H1 (cell line): ENCODE data around the gene ZCCHC9. TPM values are rescaled to one million over a fixed set of nuclear protein-coding genes. Genes with fewer than 3 reads are reported as not detected.

Experiments
- HDAC2 ChIP-seq, 2 experiments: fragments of 300-600 bp in 1 of 2; sonication (generic) in 1 of 2; IDR thresholded peaks; 2 replicates each; pipeline ENCODE4 v1.6.1; 2011 to 2012; ENCODE audit warnings: low read depth in 2 of 2, low read length in 2 of 2, mild to moderate bottlenecking in 2 of 2, moderate library complexity in 2 of 2, borderline replicate concordance in 1 of 2, inconsistent platforms in 1 of 2
- TAF7 ChIP-seq: optimal IDR thresholded peaks from 2 replicates; pipeline ENCODE3; 2011; ENCODE audit warnings: low read depth, mild to moderate bottlenecking, inconsistent platforms, low read length, moderate library complexity, borderline replicate concordance
- polyA plus RNA-seq, 7 experiments: library from polyadenylated mRNA; depleted of rRNA in 3 of 7; stranded (reverse) in 5 of 7; unstranded in 2 of 7; fragments of >200 nt in 5 of 7; fragments of 200-250 nt in 2 of 7; gene quantifications; 1 replicate in 5 of 7; 2 replicates in 1 of 7; 4 replicates in 1 of 7; pipeline versions ENCODE4 v1.2.1 to v1.2.3, GENCODE V29; 2011 to 2013; ENCODE audit warnings: missing spikeins in 2 of 7, mixed read lengths in 2 of 7
- total RNA-seq: library from RNA; stranded (reverse); fragmentation: NEBNext Ultra II Directional; extraction: Animal tissue kit (Norgen Biotek cat#: 25700); gene quantifications from 2 replicates; pipeline ENCODE4 v1.2.1, GENCODE V29; 2021
- TF ChIP-seq, protein P1 (sequence below): fragments of 300-600 bp; sonication (generic); IDR thresholded peaks from 2 replicates; pipeline ENCODE4 v1.7.1; 2012; ENCODE audit warnings: low read length, moderate library complexity, mild to moderate bottlenecking, inconsistent platforms; ENCODE audit not compliant: insufficient replicate concordance
- TF ChIP-seq, protein P2 (sequence below): IDR thresholded peaks from 2 replicates; pipeline ENCODE4 v1.6.1; 2011; ENCODE audit warnings: low read depth, mild to moderate bottlenecking, low read length; ENCODE audit not compliant: insufficient read depth

The ZCCHC9 gene
- total and polyA plus RNA-seq, 2 of the 8 experiments (the other 6 are each of a cell fraction or from before 2014, with no cell fraction given), result 10.9 to 33.6 TPM

DNA sequence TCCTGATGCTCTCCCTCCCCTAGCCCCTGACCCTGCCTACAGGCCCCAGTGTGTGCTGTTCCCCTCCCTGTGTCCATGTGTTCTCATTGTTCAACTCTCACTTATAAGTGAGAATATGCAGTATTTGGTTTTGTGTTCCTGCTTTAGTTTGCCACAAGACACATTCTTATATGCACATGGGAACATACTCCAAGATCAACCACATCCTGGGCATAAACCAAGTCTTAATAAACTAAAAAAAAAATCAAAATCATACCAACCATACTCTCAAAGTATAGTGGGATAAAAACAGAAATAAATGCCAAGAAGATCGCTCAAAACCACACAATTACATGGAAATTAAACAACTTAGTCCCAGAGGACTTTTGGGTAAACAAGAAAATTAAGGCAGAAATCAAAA, 11.2 kb upstream of the ZCCHC9 start (continued):
- TF ChIP-seq, protein P1, sequence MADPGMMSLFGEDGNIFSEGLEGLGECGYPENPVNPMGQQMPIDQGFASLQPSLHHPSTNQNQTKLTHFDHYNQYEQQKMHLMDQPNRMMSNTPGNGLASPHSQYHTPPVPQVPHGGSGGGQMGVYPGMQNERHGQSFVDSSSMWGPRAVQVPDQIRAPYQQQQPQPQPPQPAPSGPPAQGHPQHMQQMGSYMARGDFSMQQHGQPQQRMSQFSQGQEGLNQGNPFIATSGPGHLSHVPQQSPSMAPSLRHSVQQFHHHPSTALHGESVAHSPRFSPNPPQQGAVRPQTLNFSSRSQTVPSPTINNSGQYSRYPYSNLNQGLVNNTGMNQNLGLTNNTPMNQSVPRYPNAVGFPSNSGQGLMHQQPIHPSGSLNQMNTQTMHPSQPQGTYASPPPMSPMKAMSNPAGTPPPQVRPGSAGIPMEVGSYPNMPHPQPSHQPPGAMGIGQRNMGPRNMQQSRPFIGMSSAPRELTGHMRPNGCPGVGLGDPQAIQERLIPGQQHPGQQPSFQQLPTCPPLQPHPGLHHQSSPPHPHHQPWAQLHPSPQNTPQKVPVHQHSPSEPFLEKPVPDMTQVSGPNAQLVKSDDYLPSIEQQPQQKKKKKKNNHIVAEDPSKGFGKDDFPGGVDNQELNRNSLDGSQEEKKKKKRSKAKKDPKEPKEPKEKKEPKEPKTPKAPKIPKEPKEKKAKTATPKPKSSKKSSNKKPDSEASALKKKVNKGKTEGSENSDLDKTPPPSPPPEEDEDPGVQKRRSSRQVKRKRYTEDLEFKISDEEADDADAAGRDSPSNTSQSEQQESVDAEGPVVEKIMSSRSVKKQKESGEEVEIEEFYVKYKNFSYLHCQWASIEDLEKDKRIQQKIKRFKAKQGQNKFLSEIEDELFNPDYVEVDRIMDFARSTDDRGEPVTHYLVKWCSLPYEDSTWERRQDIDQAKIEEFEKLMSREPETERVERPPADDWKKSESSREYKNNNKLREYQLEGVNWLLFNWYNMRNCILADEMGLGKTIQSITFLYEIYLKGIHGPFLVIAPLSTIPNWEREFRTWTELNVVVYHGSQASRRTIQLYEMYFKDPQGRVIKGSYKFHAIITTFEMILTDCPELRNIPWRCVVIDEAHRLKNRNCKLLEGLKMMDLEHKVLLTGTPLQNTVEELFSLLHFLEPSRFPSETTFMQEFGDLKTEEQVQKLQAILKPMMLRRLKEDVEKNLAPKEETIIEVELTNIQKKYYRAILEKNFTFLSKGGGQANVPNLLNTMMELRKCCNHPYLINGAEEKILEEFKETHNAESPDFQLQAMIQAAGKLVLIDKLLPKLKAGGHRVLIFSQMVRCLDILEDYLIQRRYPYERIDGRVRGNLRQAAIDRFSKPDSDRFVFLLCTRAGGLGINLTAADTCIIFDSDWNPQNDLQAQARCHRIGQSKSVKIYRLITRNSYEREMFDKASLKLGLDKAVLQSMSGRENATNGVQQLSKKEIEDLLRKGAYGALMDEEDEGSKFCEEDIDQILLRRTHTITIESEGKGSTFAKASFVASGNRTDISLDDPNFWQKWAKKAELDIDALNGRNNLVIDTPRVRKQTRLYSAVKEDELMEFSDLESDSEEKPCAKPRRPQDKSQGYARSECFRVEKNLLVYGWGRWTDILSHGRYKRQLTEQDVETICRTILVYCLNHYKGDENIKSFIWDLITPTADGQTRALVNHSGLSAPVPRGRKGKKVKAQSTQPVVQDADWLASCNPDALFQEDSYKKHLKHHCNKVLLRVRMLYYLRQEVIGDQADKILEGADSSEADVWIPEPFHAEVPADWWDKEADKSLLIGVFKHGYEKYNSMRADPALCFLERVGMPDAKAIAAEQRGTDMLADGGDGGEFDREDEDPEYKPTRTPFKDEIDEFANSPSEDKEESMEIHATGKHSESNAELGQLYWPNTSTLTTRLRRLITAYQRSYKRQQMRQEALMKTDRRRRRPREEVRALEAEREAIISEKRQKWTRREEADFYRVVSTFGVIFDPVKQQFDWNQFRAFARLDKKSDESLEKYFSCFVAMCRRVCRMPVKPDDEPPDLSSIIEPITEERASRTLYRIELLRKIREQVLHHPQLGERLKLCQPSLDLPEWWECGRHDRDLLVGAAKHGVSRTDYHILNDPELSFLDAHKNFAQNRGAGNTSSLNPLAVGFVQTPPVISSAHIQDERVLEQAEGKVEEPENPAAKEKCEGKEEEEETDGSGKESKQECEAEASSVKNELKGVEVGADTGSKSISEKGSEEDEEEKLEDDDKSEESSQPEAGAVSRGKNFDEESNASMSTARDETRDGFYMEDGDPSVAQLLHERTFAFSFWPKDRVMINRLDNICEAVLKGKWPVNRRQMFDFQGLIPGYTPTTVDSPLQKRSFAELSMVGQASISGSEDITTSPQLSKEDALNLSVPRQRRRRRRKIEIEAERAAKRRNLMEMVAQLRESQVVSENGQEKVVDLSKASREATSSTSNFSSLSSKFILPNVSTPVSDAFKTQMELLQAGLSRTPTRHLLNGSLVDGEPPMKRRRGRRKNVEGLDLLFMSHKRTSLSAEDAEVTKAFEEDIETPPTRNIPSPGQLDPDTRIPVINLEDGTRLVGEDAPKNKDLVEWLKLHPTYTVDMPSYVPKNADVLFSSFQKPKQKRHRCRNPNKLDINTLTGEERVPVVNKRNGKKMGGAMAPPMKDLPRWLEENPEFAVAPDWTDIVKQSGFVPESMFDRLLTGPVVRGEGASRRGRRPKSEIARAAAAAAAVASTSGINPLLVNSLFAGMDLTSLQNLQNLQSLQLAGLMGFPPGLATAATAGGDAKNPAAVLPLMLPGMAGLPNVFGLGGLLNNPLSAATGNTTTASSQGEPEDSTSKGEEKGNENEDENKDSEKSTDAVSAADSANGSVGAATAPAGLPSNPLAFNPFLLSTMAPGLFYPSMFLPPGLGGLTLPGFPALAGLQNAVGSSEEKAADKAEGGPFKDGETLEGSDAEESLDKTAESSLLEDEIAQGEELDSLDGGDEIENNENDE, result no peak
- no peak for TF ChIP-seq HDAC2 (IDR thresholded peaks at IDR 0.05; ENCODE audit: borderline replicate concordance in 1 of 2, low read depth in 2 of 2, low read length in 2 of 2)
- TF ChIP-seq, protein P2, sequence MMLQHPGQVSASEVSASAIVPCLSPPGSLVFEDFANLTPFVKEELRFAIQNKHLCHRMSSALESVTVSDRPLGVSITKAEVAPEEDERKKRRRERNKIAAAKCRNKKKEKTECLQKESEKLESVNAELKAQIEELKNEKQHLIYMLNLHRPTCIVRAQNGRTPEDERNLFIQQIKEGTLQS, result no peak
- no peak for TF ChIP-seq TAF7
